Breast epithelium (tissue), 4 donors: ENCODE measurements around the gene ZNF79. TPM values are rescaled to one million over a fixed set of nuclear protein-coding genes. Genes with fewer than 3 reads are reported as not detected.

Experiments used
- DNase-seq, 2 donors: peaks; one replicate each; pipeline ENCODE4 v3.0.0-alpha.2; 2019; ENCODE audit warnings: low spot score in 2 of 2
- H3K27ac ChIP-seq, 2 donors: fragments of 200-600 bp; sonication (generic) in 1 of 2; one replicate each; pipeline ENCODE4 v1.5.1; 2016 to 2019; ENCODE audit warnings: mild to moderate bottlenecking in 1 of 2
- H3K27me3 ChIP-seq, 2 donors: fragments of 200-600 bp; sonication (generic) in 1 of 2; one replicate each; pipeline versions ENCODE4 v1.5.1 to v1.6.0; 2017 to 2019; ENCODE audit warnings: control low read depth in 1 of 2, mild to moderate bottlenecking in 1 of 2
- H3K36me3 ChIP-seq: fragments of 200-600 bp; one replicate; pipeline ENCODE4 v1.5.1; 2019
- H3K4me1 ChIP-seq, 2 donors: fragments of 200-600 bp; sonication (generic); one replicate each; pipeline ENCODE4 v1.5.1; 2016 to 2019; ENCODE audit warnings: control low read depth in 1 of 2
- H3K4me3 ChIP-seq, 3 donors: fragments of 200-600 bp; sonication (generic); 1 replicate in 2 of 3; 2 replicates in 1 of 3; pipeline ENCODE4 v1.5.1; 2016 to 2019; ENCODE audit warnings: mild to moderate bottlenecking in 3 of 3, moderate library complexity in 2 of 3
- H3K9me3 ChIP-seq, 2 donors: fragments of 200-600 bp; sonication (generic) in 1 of 2; one replicate each; pipeline ENCODE4 v1.5.1; 2016 to 2019; ENCODE audit warnings: control low read depth in 1 of 2
- POLR2A ChIP-seq: fragments of 450-650 bp; IDR thresholded peaks from one replicate; pipeline ENCODE4 v1.6.1; 2016; ENCODE audit warnings: antibody characterized with exemption, mild to moderate bottlenecking, moderate library complexity
- POLR2AphosphoS5 ChIP-seq, 3 donors: sonication (generic); formaldehyde crosslinking; IDR thresholded peaks; one replicate each; pipeline ENCODE4 v1.6.1; 2017; ENCODE audit warnings: antibody characterized with exemption in 3 of 3
- intact Hi-C: fragments of 100-400 bp; cut with DNase I; formaldehyde crosslinking; loops from one replicate; pipeline ENCODE4 v1.15.1; 2023; ENCODE audit warnings: low total_unique reads
- total RNA-seq, 3 donors: library from RNA; depleted of rRNA; stranded (reverse); fragments of >200 nt; gene quantifications; one replicate each; pipeline ENCODE4 v1.1.0, GENCODE V29; 2016
- TF ChIP-seq, protein P1 (sequence below), 3 donors: fragments of 450-650 bp; IDR thresholded peaks; one replicate each; pipeline ENCODE4 v1.5.1; 2016 to 2017; ENCODE audit warnings: antibody characterized with exemption in 3 of 3, mild to moderate bottlenecking in 3 of 3, moderate library complexity in 3 of 3

ZNF79 gene
- total RNA-seq, 3 donors from 2014 or later, result 7.7 to 16.7 (median 16.0) TPM

DNA sequence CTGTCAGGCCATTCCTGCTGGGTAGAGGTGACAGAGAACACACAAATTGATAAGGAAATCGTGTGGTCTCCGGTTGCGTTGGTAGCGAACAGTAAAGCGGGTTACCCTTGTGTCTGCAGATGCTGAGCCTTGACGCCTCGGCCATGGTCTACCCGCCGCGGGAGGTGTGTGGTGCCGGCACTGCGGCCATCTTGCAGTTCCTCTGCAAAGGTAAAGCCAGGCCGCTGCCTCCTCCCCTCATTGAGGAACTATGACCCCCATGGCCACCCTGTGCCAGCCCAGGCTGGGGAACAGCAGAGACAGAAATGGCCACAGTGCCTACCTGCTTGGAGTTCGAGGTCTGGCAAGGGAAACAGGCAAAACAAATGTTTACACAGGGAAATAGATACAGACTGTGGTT, 43.4 kb downstream of the ZNF79 start:
- DNase-seq, result no peak
- Histone ChIP-seq H3K27me3 (no peaks in the 10 kb centered on the region), H3K4me1 (no peaks in the 10 kb centered on the region), H3K36me3 (no peaks in the 10 kb centered on the region), H3K4me3 (no peak overlapping the region), H3K27ac (no peak overlapping the region), H3K9me3 (no peaks in the 10 kb centered on the region)
- TF ChIP-seq, protein P1, sequence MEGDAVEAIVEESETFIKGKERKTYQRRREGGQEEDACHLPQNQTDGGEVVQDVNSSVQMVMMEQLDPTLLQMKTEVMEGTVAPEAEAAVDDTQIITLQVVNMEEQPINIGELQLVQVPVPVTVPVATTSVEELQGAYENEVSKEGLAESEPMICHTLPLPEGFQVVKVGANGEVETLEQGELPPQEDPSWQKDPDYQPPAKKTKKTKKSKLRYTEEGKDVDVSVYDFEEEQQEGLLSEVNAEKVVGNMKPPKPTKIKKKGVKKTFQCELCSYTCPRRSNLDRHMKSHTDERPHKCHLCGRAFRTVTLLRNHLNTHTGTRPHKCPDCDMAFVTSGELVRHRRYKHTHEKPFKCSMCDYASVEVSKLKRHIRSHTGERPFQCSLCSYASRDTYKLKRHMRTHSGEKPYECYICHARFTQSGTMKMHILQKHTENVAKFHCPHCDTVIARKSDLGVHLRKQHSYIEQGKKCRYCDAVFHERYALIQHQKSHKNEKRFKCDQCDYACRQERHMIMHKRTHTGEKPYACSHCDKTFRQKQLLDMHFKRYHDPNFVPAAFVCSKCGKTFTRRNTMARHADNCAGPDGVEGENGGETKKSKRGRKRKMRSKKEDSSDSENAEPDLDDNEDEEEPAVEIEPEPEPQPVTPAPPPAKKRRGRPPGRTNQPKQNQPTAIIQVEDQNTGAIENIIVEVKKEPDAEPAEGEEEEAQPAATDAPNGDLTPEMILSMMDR (IDR thresholded peaks at IDR 0.05), result no peak
- TF ChIP-seq POLR2AphosphoS5 (IDR thresholded peaks at IDR 0.05) (no peak), POLR2A (no peak)
- intact Hi-C loops, result no loop called here

DNA sequence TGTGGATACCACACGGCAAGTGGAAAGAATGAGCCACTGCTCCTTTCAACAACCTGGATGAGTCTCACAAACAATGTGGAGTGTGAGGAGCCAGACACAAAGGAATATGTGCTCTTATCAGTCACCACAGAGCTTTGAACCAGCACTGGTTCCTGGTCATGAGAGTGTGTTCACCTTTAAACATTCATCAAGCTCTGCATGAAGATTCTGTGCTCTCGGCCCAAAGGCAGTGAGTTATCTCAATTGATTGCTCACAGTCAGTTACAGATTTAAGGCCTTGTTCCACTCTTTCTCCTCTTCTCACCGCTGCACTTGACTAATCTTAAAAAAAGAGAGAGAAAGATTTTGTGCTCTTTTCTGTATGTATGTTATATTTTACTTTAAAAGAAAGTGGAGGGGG, 46.5 kb downstream of the ZNF79 start:
- Histone ChIP-seq H3K27me3 (no peaks in the 10 kb centered on the region), H3K36me3 (no peaks in the 10 kb centered on the region), H3K27ac (no peak overlapping the region), H3K4me3 (no peak overlapping the region), H3K4me1 (no peaks in the 10 kb centered on the region), H3K9me3 (no peaks in the 10 kb centered on the region)
- TF ChIP-seq POLR2A, result no peak
- TF ChIP-seq POLR2AphosphoS5 (IDR thresholded peaks at IDR 0.05), result no peak
- intact Hi-C loops, result no loop called here
- DNase-seq, result no peak

DNA sequence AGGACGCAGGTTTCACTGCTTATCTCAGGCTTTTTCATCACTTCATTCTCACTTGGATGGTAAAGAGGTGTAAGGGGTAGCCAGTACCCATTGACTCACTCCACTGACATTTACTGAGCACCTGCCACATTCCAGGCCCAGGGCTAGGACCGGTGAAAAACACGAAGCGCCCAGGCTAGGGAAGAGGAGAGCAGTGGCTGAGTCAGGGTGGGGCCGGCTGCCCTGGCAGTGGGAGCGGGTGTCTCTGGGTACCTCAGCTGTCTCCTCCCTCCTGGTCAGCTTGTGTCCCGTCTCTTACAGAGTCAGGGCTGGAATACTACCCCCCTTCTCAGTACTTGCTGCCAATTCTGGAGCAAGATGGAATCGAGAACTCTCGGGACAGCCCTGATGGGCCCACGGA, 49.3 kb downstream of the ZNF79 start:
- no peak overlapping the region for H3K4me3 ChIP-seq
- TF ChIP-seq, protein P1 (IDR thresholded peaks at IDR 0.05), result no peak
- TF ChIP-seq POLR2A (no peak), POLR2AphosphoS5 (IDR thresholded peaks at IDR 0.05) (no peak)
- H3K27ac ChIP-seq, result no peak overlapping the region
- H3K27me3 ChIP-seq, result no peaks in the 10 kb centered on the region
- no peak for DNase-seq
- no peaks in the 10 kb centered on the region for H3K9me3 ChIP-seq
- intact Hi-C loops, result no loop called here
- peaks cover 2% of the 10 kb centered on the region for H3K36me3 ChIP-seq
- no peaks in the 10 kb centered on the region for H3K4me1 ChIP-seq

DNA sequence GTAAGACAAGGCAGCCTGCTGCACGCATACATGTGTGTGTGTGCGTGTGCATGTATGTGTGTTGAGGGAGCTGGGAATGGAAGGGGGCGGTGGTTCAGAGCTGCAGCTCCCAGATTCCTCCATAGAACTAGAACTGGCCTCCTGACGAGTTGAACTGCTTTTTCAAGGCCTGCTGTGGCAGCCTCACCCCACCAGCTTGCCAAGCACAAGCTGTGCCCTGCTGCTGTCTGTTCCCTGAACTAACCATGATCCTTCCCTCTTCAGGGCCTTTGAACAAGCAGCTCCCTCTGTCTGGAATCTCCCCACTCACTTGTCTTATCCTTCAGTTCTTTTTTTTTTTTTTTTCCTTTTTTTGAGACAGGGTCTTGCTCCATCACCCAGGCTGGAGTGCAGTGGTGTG, 49.8 kb downstream of the ZNF79 start:
- Histone ChIP-seq H3K9me3 (no peaks in the 10 kb centered on the region), H3K4me1 (no peaks in the 10 kb centered on the region), H3K27ac (no peak overlapping the region), H3K4me3 (no peak overlapping the region), H3K27me3 (no peaks in the 10 kb centered on the region), H3K36me3 (peaks cover 6% of the 10 kb centered on the region)
- intact Hi-C loops, result no loop called here
- no peak for DNase-seq
- TF ChIP-seq, protein P1 (IDR thresholded peaks at IDR 0.05), result no peak
- TF ChIP-seq POLR2AphosphoS5 (IDR thresholded peaks at IDR 0.05) (no peak), POLR2A (no peak)

DNA sequence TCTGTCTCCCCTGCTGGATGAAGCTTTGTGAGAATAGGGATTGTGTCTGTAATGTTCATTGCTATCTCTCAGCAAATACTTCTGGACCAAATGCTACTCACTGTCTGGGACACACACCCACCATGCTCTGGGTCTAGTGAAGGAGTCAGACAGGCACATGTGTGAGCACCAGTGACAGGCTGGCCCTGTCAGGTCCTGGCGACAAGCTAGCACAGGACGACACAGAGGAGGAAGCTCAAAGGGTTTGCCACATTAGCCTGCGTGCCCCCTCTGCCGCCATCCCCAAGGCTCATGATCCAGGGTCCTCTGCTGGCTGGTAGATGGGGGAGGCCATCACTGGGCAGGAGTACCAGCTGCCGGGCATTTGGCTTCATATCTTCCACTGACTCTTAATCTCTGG, 50.4 kb downstream of the ZNF79 start:
- peaks cover 12% of the 10 kb centered on the region for H3K36me3 ChIP-seq

More for the DNA sequence above, 50.4 kb downstream of the ZNF79 start:
- Histone ChIP-seq H3K27me3 (no peaks in the 10 kb centered on the region), H3K4me3 (no peak overlapping the region), H3K9me3 (no peaks in the 10 kb centered on the region), H3K4me1 (no peaks in the 10 kb centered on the region), H3K27ac (no peak overlapping the region)
- intact Hi-C loops, result no loop called here
- no peak for DNase-seq
- TF ChIP-seq POLR2AphosphoS5 (IDR thresholded peaks at IDR 0.05) (no peak), POLR2A (no peak)
- TF ChIP-seq, protein P1 (IDR thresholded peaks at IDR 0.05), result no peak
